Stomach (tissue), 9 donors: Measurements from ENCODE around the gene AP1B1. TPM values are rescaled to one million over a fixed set of nuclear protein-coding genes. Genes with fewer than 3 reads are reported as not detected.

Source experiments
- DNase-seq, 2 donors: peaks; one replicate each; pipeline versions ENCODE4 v3.0.0 to v3.0.0-alpha.2; 2013 to 2019
- H3K27ac ChIP-seq, 5 donors: fragments of 200-600 bp in 4 of 5; sonication (generic) in 4 of 5; one replicate each; pipeline ENCODE4 v1.5.1; 2013 to 2019; ENCODE audit warnings: mild to moderate bottlenecking in 1 of 5, moderate library complexity in 1 of 5
- H3K27me3 ChIP-seq, 3 donors: fragments of 200-600 bp; sonication (generic); one replicate each; pipeline ENCODE4 v1.5.1; 2017 to 2019; ENCODE audit warnings: mixed run types in 1 of 3
- H3K36me3 ChIP-seq, 4 donors: fragments of 200-600 bp; sonication (generic); 1 replicate in 3 of 4; 2 replicates in 1 of 4; pipeline ENCODE4 v1.5.1; 2016 to 2019
- H3K4me1 ChIP-seq, 4 donors: fragments of 200-600 bp; sonication (generic); one replicate each; pipeline ENCODE4 v1.5.1; 2016 to 2019
- H3K4me3 ChIP-seq, 4 donors: fragments of 200-600 bp; sonication (generic) in 3 of 4; one replicate each; pipeline ENCODE4 v1.5.1; 2016 to 2019; ENCODE audit warnings: mild to moderate bottlenecking in 1 of 4
- H3K9me3 ChIP-seq, 4 donors: fragments of 200-600 bp; sonication (generic); one replicate each; pipeline ENCODE4 v1.5.1; 2016 to 2019
- EP300 ChIP-seq: sonication (generic); formaldehyde crosslinking; IDR thresholded peaks from one replicate; pipeline ENCODE4 v1.6.1; 2017; ENCODE audit warnings: antibody characterized with exemption
- POLR2A ChIP-seq, 4 donors: fragments of 450-650 bp; IDR thresholded peaks; one replicate each; pipeline ENCODE4 v1.6.1; 2016; ENCODE audit warnings: antibody characterized with exemption in 4 of 4, control low read depth in 2 of 4, mild to moderate bottlenecking in 1 of 4, moderate library complexity in 1 of 4
- POLR2AphosphoS5 ChIP-seq, 3 donors: sonication (generic); formaldehyde crosslinking; IDR thresholded peaks; one replicate each; pipeline ENCODE4 v1.6.1; 2016; ENCODE audit warnings: antibody characterized with exemption in 3 of 3
- WGBS, 5 donors: extraction: QIAGEN DNeasy Blood & Tissue Kit in 3 of 5; methylation state at CpG; one replicate each; pipeline versions ENCODE4 v1.1.5 to v1.1.7; 2013 to 2018; 5-methylcytosine and 5-hydroxymethylcytosine counted together
- intact Hi-C: fragments of 100-400 bp; cut with DNase I; formaldehyde crosslinking; loops from one replicate; pipeline ENCODE4 v1.15.1; 2023; ENCODE audit warnings: low total_unique reads
- polyA plus RNA-seq, 3 donors: library from polyadenylated mRNA; stranded (reverse); fragments of 200-250 nt; gene quantifications; one replicate each; pipeline ENCODE4 v1.2.3, GENCODE V29; 2013
- total RNA-seq, 5 donors: library from RNA; depleted of rRNA; stranded (reverse); fragments of >200 nt; gene quantifications; one replicate each; pipeline versions ENCODE4 v1.1.0 to v1.2.3, GENCODE V29; 2014 to 2016
- TF ChIP-seq, protein P1 (sequence below), 7 experiments: fragments of 450-650 bp in 4 of 7; fragments of 200-600 bp in 3 of 7; sonication (generic) in 3 of 7; IDR thresholded peaks; one replicate each; pipeline ENCODE4 v1.5.1; 2016 to 2019; ENCODE audit warnings: antibody characterized with exemption in 7 of 7, control low read depth in 2 of 7, mild to moderate bottlenecking in 1 of 7
- donor health status: healthy with polysubstance abuse.
- donor health status: Bipolar disorder and iron deficiency.
- donor health status: healthy.

The AP1B1 gene
- total and polyA plus RNA-seq, 8 donors = 19.8 to 109 (median 43.9) TPM

DNA sequence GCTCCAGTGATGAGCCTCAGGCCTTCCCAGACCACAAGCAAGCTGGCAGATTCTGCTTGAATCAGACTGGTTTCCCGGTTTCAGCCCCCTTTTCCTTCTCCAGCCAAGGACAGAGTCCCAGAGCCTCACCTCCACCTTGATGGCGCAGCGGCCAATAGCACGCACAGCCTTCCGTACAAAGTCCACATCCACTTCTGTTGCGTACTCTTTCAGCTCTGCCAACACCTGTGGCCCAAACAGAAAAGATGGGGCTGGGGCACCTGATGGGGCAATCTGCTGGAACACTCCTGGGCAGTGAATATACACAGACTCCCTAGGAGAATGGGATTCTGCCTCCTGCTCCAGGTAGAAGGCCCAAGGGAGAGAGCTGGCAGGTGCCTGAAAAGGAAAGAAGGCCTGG lies 37.3 kb downstream of the AP1B1 start:
- Histone ChIP-seq H3K36me3 (peaks cover 88 to 100% (median 100%) of the 10 kb centered on the region in 4 donors), H3K27ac (no peak overlapping the region), H3K4me3 (no peak overlapping the region), H3K4me1 (peaks cover 0 to 18% (median 13%) of the 10 kb centered on the region in 4 donors), H3K27me3 (no peaks in the 10 kb centered on the region), H3K9me3 (no peaks in the 10 kb centered on the region)
- no peak for DNase-seq
- TF ChIP-seq, protein P1, sequence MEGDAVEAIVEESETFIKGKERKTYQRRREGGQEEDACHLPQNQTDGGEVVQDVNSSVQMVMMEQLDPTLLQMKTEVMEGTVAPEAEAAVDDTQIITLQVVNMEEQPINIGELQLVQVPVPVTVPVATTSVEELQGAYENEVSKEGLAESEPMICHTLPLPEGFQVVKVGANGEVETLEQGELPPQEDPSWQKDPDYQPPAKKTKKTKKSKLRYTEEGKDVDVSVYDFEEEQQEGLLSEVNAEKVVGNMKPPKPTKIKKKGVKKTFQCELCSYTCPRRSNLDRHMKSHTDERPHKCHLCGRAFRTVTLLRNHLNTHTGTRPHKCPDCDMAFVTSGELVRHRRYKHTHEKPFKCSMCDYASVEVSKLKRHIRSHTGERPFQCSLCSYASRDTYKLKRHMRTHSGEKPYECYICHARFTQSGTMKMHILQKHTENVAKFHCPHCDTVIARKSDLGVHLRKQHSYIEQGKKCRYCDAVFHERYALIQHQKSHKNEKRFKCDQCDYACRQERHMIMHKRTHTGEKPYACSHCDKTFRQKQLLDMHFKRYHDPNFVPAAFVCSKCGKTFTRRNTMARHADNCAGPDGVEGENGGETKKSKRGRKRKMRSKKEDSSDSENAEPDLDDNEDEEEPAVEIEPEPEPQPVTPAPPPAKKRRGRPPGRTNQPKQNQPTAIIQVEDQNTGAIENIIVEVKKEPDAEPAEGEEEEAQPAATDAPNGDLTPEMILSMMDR (IDR thresholded peaks at IDR 0.05) = no peak
- TF ChIP-seq EP300 (no peak), POLR2A (IDR thresholded peaks at IDR 0.05) (no peak), POLR2AphosphoS5 (IDR thresholded peaks at IDR 0.05) (no peak)
- 69 to 85% (median 73%) methylated on average over 6 of the region's 6 CpGs for WGBS, 5 donors
- intact Hi-C loops = no loop called here

DNA sequence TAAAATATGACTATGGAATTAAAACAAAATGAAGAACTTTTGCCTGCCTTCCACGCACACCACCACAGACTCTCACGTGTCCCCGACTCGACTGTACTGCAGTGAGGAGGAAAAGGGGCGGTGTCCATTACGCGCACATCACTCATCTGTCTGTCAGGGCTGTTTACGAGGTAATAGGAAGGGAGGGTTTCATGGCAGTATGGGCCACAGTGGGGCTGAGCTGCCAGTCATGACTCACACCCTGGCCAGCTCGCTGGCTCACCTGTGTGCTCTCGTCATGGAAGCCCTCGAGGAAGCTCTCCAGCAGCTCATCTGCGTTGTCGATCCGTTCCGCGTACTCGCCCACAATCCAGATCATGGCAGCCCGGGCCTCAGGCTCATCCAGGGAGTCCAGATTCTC lies 39.4 kb downstream of the AP1B1 start:
- Histone ChIP-seq H3K27ac (no peak overlapping the region), H3K27me3 (no peaks in the 10 kb centered on the region), H3K36me3 (peaks cover 77 to 98% (median 96%) of the 10 kb centered on the region in 4 donors), H3K9me3 (no peaks in the 10 kb centered on the region), H3K4me1 (peaks cover 0 to 39% (median 19%) of the 10 kb centered on the region in 4 donors), H3K4me3 (no peak overlapping the region)
- 90 to 93% (median 91%) methylated on average over 18 of the region's 18 CpGs for WGBS, 5 donors
- no peak for DNase-seq
- TF ChIP-seq POLR2A (IDR thresholded peaks at IDR 0.05) = no peak
- no peak for TF ChIP-seq EP300
- TF ChIP-seq, protein P1 (IDR thresholded peaks at IDR 0.05) = no peak
- TF ChIP-seq POLR2AphosphoS5 (IDR thresholded peaks at IDR 0.05) = no peak
- intact Hi-C loops = no loop called here

DNA sequence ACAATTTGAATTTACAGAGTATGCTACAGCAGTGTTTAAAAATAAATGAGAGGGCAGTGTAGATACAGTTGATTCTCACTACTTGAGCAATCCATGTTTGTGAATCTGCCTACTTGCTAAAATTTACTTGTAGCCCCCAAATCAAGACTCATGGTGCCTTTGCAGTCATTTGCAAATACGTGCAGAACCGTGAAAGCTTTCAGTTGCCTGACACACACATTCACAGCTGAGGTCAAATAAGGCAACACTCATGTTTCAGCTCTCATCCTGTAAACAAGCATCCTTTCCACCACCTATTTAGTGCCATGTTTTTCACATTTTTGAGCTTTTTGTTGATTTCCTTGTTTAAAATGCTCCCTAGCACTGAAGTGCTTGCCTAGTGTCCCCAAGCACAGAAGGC lies 40.3 kb downstream of the AP1B1 start:
- H3K27ac ChIP-seq = no peak overlapping the region
- TF ChIP-seq EP300 = no peak
- TF ChIP-seq, protein P1 (IDR thresholded peaks at IDR 0.05) = no peak
- TF ChIP-seq POLR2A (IDR thresholded peaks at IDR 0.05) = no peak
- no peak for TF ChIP-seq POLR2AphosphoS5 (IDR thresholded peaks at IDR 0.05)
- H3K4me3 ChIP-seq = no peak overlapping the region
- 76 to 83% (median 79%) methylated on average over 2 of the region's 2 CpGs for WGBS, 5 donors
- H3K9me3 ChIP-seq = no peaks in the 10 kb centered on the region
- H3K36me3 ChIP-seq = peaks cover 73 to 98% (median 96%) of the 10 kb centered on the region in 4 donors
- intact Hi-C loops = no loop called here
- peaks cover 2 to 48% (median 24%) of the 10 kb centered on the region in 4 donors for H3K4me1 ChIP-seq
- DNase-seq = no peak
- H3K27me3 ChIP-seq = no peaks in the 10 kb centered on the region

DNA sequence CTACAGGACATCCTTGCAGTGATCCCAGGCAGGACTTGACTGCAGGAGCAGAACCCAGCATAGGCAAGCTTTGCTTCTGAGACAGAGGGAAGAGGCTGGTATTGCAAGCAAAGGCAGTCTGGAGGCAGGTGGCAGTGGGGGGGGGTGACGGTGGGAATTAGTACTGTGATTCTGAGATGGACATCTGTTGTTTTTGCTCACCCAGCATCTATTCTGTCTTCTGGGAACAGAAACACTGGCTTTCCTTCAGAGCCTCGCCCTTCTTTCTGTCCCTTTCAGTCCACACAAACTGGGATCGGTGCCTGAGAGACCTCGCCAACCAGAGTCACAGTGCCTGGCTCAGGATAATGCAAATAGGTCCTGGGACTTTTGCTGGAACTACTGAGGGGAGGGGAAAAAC lies 41.7 kb downstream of the AP1B1 start:
- intact Hi-C loops = no loop called here
- no peak for TF ChIP-seq POLR2AphosphoS5 (IDR thresholded peaks at IDR 0.05)
- no peak for TF ChIP-seq POLR2A (IDR thresholded peaks at IDR 0.05)
- TF ChIP-seq, protein P1 (IDR thresholded peaks at IDR 0.05) = no peak
- no peak for TF ChIP-seq EP300
- H3K27ac ChIP-seq = peak overlapping the region in 1 of 5 donors; percentile 29
- H3K27me3 ChIP-seq = no peaks in the 10 kb centered on the region
- H3K4me1 ChIP-seq = peaks cover 5 to 61% (median 31%) of the 10 kb centered on the region in 4 donors
- WGBS, 5 donors = 35 to 66% (median 41%) methylated on average over 4 of the region's 4 CpGs
- no peaks in the 10 kb centered on the region for H3K9me3 ChIP-seq
- H3K4me3 ChIP-seq = no peak overlapping the region
- peaks cover 69 to 98% (median 96%) of the 10 kb centered on the region in 4 donors for H3K36me3 ChIP-seq
- peak; percentile 4 to 70 for DNase-seq
